Uterus (tissue), 2 donors: Measurements from ENCODE around the gene NUP93.

ENCODE experiments used
- POLR2A ChIP-seq, 2 donors: fragments of 450-650 bp; IDR thresholded peaks; one replicate each; pipeline ENCODE4 v1.6.1; 2016; ENCODE audit warnings: antibody characterized with exemption in 2 of 2, mild to moderate bottlenecking in 1 of 2, moderate library complexity in 1 of 2
- TF ChIP-seq, protein P1 (sequence below), 4 experiments: fragments of 200-600 bp in 2 of 4; fragments of 450-650 bp in 2 of 4; sonication (generic) in 2 of 4; IDR thresholded peaks; one replicate each; pipeline ENCODE4 v1.5.1; 2016 to 2019; ENCODE audit warnings: antibody characterized with exemption in 4 of 4, mild to moderate bottlenecking in 2 of 4, moderate library complexity in 1 of 4

DNA sequence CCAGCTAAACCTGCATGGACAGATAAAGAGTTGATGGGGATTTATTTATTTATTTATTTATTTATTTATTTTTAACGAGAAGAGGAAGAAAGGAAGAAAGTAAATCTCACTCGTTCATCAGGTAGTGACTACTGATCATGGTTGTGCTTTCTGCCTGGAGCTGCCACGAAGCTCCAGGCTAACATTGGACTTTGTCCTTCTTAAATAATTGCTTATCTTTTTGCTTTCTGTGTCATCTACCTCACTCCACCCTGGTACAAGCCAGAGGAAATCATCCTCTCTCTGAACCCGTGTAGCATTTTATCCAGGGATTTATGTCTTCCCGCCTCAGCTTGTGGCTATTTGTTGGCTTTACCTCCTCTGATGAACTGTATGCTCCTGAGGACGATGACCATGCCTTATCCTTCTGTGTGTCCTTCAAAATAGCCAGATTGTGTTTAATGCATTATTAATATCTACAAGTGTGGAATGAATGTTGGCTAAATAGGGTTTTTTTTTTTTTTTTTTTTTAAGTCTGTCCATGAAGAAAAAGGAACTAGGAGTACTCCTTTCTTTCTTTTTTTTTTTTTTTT is 127.0 kb downstream of the NUP93 start:
- TF ChIP-seq, protein P1, sequence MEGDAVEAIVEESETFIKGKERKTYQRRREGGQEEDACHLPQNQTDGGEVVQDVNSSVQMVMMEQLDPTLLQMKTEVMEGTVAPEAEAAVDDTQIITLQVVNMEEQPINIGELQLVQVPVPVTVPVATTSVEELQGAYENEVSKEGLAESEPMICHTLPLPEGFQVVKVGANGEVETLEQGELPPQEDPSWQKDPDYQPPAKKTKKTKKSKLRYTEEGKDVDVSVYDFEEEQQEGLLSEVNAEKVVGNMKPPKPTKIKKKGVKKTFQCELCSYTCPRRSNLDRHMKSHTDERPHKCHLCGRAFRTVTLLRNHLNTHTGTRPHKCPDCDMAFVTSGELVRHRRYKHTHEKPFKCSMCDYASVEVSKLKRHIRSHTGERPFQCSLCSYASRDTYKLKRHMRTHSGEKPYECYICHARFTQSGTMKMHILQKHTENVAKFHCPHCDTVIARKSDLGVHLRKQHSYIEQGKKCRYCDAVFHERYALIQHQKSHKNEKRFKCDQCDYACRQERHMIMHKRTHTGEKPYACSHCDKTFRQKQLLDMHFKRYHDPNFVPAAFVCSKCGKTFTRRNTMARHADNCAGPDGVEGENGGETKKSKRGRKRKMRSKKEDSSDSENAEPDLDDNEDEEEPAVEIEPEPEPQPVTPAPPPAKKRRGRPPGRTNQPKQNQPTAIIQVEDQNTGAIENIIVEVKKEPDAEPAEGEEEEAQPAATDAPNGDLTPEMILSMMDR (IDR thresholded peaks at IDR 0.05), result no peak
- no peak for TF ChIP-seq POLR2A (IDR thresholded peaks at IDR 0.05)
